Caco-2 (cell line): Measurements from ENCODE around the gene PLEKHF1. TPM values are rescaled to one million over a fixed set of nuclear protein-coding genes. Genes with fewer than 3 reads are reported as not detected.

Experiments
- BruUV-seq: library from RNA; stranded (reverse); fragments of 400-500 nt; replicated peaks from 2 replicates; lab custom pipeline; 2021; lab: Mats Ljungman, UMichigan
- CTCF ChIA-PET: fragments of 300-600 bp; sonication (Branson Sonifier 250); formaldehyde crosslinking; loops from one replicate; lab custom pipeline; 2022; ENCODE audit warnings: antibody characterized with exemption; lab: Charles Lee
- POLR2A ChIA-PET: fragments of 300-600 bp; sonication (Branson Sonifier 250); formaldehyde crosslinking; loops from one replicate; lab custom pipeline; 2022; ENCODE audit warnings: antibody characterized with exemption; lab: Charles Lee
- DNase-seq, 2 experiments: peaks; one replicate each; pipeline versions ENCODE4 v3.0.0 to v3.0.0-alpha.2; 2020 to 2022
- H3K27me3 ChIP-seq: replicated peaks from 2 replicates; pipeline ENCODE4 v1.6.0; 2011; ENCODE audit warnings: low read length; ENCODE audit not compliant: control insufficient read depth, insufficient read depth
- H3K36me3 ChIP-seq: 2 replicates; pipeline ENCODE4 v1.5.1; 2011; ENCODE audit warnings: low read length; ENCODE audit not compliant: control insufficient read depth, insufficient read depth
- H3K4me1 ChIP-seq: fragments of 250-450 bp; sonication (Bioruptor Pico); 2 replicates; pipeline ENCODE4 v1.5.1; 2020; ENCODE audit warnings: mild to moderate bottlenecking
- H3K4me3 ChIP-seq: 2 replicates; pipeline ENCODE4 v1.5.1; 2011; ENCODE audit warnings: low read depth, mild to moderate bottlenecking, control low read depth, low read length
- H3K9me3 ChIP-seq: fragments of 250-450 bp; sonication (Bioruptor Pico); 2 replicates; pipeline ENCODE4 v1.5.1; 2020; ENCODE audit warnings: mild to moderate bottlenecking, moderate library complexity
- H3K27ac Mint-ChIP-seq: one replicate; pipeline ENCODE4 v1.8.0; 2022; ENCODE audit warnings: mixed read lengths; ENCODE audit not compliant: unreplicated experiment
- H3K27me3 Mint-ChIP-seq: one replicate; pipeline ENCODE4 v1.8.0; 2022; ENCODE audit warnings: mixed read lengths; ENCODE audit not compliant: insufficient read depth, unreplicated experiment
- H3K36me3 Mint-ChIP-seq: one replicate; pipeline ENCODE4 v1.8.0; 2022; ENCODE audit warnings: mild to moderate bottlenecking, mixed read lengths; ENCODE audit not compliant: insufficient read depth, unreplicated experiment
- H3K4me1 Mint-ChIP-seq: one replicate; pipeline ENCODE4 v1.8.0; 2022; ENCODE audit warnings: low read depth, mixed read lengths; ENCODE audit not compliant: unreplicated experiment
- H3K4me3 Mint-ChIP-seq: one replicate; pipeline ENCODE4 v1.8.0; 2022; ENCODE audit warnings: mild to moderate bottlenecking, moderate library complexity, mixed read lengths; ENCODE audit not compliant: unreplicated experiment
- H3K9me3 Mint-ChIP-seq: one replicate; pipeline ENCODE4 v1.8.0; 2022; ENCODE audit warnings: mixed read lengths; ENCODE audit not compliant: unreplicated experiment
- intact Hi-C: fragments of 100-400 bp; cut with micrococcal nuclease; formaldehyde crosslinking; loops from one replicate; pipeline ENCODE4 v1.10.0; 2022; ENCODE audit not compliant: unreplicated experiment
- total RNA-seq: library from RNA; stranded (reverse); gene quantifications from 2 replicates; pipeline ENCODE4 v1.2.3, GENCODE V29; 2022
- TF ChIP-seq, protein P1 (sequence below), 2 experiments: fragments of 200-600 bp in 1 of 2; IDR thresholded peaks; 1 replicate in 1 of 2; 2 replicates in 1 of 2; pipeline versions ENCODE4 v1.5.1 to v1.8.0; 2011 to 2022; ENCODE audit warnings: antibody characterized with exemption in 1 of 2, control low read depth in 1 of 2, inconsistent platforms in 1 of 2, low read depth in 1 of 2, low read length in 1 of 2, mild to moderate bottlenecking in 1 of 2, moderate library complexity in 1 of 2; ENCODE audit not compliant: insufficient read depth in 1 of 2, severe bottlenecking in 1 of 2, unreplicated experiment in 1 of 2

PLEKHF1 gene
- total RNA-seq, 1 experiment from 2014 or later = 5.0 TPM

DNA sequence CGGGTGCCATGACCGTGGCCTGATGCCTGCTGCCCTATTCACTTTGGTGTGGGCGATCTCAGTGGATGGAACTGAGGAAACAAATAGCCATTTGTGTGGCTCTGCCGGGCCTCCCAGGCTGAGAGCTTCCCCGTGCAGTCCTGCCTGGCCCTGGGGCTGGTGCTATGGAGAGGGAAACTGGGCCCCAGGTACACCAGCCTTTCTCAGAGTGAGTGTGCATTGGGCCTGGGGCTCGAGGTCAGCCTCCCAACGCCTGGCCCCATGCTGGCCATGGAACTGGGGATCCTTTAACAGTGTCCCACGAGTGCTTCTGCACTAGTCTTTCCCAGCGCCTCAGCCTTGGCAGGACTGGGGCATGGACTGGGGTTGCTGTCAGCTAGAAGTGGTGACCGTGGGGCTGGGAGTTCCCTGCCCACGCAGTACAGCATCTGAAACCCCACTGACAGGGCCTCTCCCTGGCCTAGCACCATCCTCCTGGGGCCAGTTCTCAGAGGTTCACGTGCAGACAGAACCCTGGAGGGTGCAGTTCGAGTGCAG is 10.5 kb downstream of the PLEKHF1 start:
- H3K27me3 Mint-ChIP-seq = no peaks in the 10 kb centered on the region
- no peaks in the 10 kb centered on the region for H3K9me3 ChIP-seq
- BruUV-seq = no TSS peak
- H3K9me3 Mint-ChIP-seq = no peaks in the 10 kb centered on the region
- H3K4me3 ChIP-seq = no peak overlapping the region
- no peaks in the 10 kb centered on the region; the same call in 1 of the 2 replicates for H3K36me3 ChIP-seq
- CTCF ChIA-PET = no interaction called here
- H3K4me3 Mint-ChIP-seq = no peak overlapping the region
- H3K36me3 Mint-ChIP-seq = no peaks in the 10 kb centered on the region
- POLR2A ChIA-PET = no interaction called here
- peaks cover 4% of the 10 kb centered on the region; the same call in 1 of the 2 replicates for H3K4me1 ChIP-seq
- TF ChIP-seq, protein P1, sequence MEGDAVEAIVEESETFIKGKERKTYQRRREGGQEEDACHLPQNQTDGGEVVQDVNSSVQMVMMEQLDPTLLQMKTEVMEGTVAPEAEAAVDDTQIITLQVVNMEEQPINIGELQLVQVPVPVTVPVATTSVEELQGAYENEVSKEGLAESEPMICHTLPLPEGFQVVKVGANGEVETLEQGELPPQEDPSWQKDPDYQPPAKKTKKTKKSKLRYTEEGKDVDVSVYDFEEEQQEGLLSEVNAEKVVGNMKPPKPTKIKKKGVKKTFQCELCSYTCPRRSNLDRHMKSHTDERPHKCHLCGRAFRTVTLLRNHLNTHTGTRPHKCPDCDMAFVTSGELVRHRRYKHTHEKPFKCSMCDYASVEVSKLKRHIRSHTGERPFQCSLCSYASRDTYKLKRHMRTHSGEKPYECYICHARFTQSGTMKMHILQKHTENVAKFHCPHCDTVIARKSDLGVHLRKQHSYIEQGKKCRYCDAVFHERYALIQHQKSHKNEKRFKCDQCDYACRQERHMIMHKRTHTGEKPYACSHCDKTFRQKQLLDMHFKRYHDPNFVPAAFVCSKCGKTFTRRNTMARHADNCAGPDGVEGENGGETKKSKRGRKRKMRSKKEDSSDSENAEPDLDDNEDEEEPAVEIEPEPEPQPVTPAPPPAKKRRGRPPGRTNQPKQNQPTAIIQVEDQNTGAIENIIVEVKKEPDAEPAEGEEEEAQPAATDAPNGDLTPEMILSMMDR (IDR thresholded peaks at IDR 0.05; ENCODE audit: insufficient read depth in 1 of 2, low read depth in 1 of 2, low read length in 1 of 2, severe bottlenecking in 1 of 2, unreplicated experiment in 1 of 2) = no peak
- H3K27me3 ChIP-seq = no peaks in the 10 kb centered on the region
- no peak for DNase-seq
- intact Hi-C loops = no loop called here
- H3K4me1 Mint-ChIP-seq = no peaks in the 10 kb centered on the region
- H3K27ac Mint-ChIP-seq = no peak overlapping the region

- H3K4me3 ChIP-seq = no peak overlapping the region
- Mint-ChIP-seq H3K4me1 (no peaks in the 10 kb centered on the region), H3K27ac (no peak overlapping the region), H3K9me3 (no peaks in the 10 kb centered on the region), H3K27me3 (no peaks in the 10 kb centered on the region), H3K36me3 (no peaks in the 10 kb centered on the region), H3K4me3 (no peak overlapping the region)
- ChIA-PET CTCF (no interaction called here), POLR2A (no interaction called here)
- H3K9me3 ChIP-seq = no peaks in the 10 kb centered on the region
- intact Hi-C loops = no loop called here
- no peaks in the 10 kb centered on the region for H3K27me3 ChIP-seq
- no TSS peak for BruUV-seq
- H3K4me1 ChIP-seq = peaks cover 4% of the 10 kb centered on the region; the same call in 1 of the 2 replicates
- TF ChIP-seq, protein P1 (IDR thresholded peaks at IDR 0.05; ENCODE audit: insufficient read depth in 1 of 2, low read depth in 1 of 2, low read length in 1 of 2, severe bottlenecking in 1 of 2, unreplicated experiment in 1 of 2) = no peak
- H3K36me3 ChIP-seq = no peaks in the 10 kb centered on the region; the same call in 1 of the 2 replicates
- no peak for DNase-seq
These were observed 11.3 kb downstream of the PLEKHF1 start for GRCh38 chr19:29676586-29676985.

DNA sequence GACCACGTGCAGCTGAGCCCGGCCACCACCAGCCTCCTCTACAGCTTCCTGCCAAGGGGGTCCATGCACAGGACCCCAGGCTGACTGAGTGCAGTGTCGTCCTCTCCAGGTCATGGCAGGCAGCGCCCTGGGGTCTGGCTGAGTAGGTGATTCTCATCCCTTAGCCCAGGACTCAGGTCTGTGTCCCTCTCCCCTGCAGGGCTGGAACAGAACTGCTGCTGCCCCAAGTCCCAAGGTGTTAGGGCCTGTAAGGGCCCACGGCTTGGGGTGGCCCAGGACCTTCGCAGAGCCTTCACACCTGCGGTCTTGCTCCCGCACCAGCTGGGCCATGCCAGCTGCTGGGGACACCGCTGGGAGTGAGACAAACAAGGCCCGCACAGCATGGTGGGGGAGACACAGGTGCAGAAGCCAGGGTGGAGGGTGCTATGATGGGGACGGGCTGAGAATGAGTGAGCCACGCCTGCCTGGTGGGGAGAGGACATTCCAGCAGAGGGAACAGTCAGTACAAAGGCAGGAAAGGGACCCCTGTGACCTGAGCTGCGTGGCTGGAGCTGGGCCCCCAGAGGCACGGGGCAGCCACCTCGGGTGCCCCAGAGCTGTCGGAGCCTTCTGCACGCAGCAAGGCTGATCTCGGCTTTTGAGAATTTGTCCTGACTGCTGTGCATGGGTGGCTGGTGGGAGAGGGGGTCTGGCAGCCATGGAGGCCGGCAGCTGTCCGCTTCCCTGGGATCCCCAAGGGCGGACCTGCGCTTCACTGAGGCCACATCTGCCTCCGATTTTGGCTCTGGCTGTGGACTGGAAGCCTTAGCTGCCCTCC is 11.9 kb downstream of the PLEKHF1 start:
- TF ChIP-seq, protein P1 (IDR thresholded peaks at IDR 0.05; ENCODE audit: insufficient read depth in 1 of 2, low read depth in 1 of 2, low read length in 1 of 2, severe bottlenecking in 1 of 2, unreplicated experiment in 1 of 2) = no peak
- intact Hi-C loops = no loop called here
- H3K4me3 Mint-ChIP-seq = no peak overlapping the region
- no peaks in the 10 kb centered on the region; the same call in 1 of the 2 replicates for H3K36me3 ChIP-seq
- DNase-seq = no peak
- H3K27me3 Mint-ChIP-seq = no peaks in the 10 kb centered on the region
- no peaks in the 10 kb centered on the region for H3K4me1 Mint-ChIP-seq
- peaks cover 4% of the 10 kb centered on the region; the same call in 1 of the 2 replicates for H3K4me1 ChIP-seq
- CTCF ChIA-PET = no interaction called here
- no TSS peak for BruUV-seq
- H3K27ac Mint-ChIP-seq = no peak overlapping the region
- H3K9me3 Mint-ChIP-seq = no peaks in the 10 kb centered on the region
- no peaks in the 10 kb centered on the region for H3K27me3 ChIP-seq
- no peaks in the 10 kb centered on the region for H3K9me3 ChIP-seq
- POLR2A ChIA-PET = no interaction called here
- no peaks in the 10 kb centered on the region for H3K36me3 Mint-ChIP-seq
- no peak overlapping the region for H3K4me3 ChIP-seq
